OCI-LY3 (cell line): ENCODE measurements around the gene GFPT2.

ENCODE experiments used
- CTCF ChIP-seq: fragments of 200-600, 300-600 bp; sonication (generic); IDR thresholded peaks from 2 replicates; pipeline ENCODE4 v1.5.1; 2014; ENCODE audit warnings: antibody characterized with exemption, low read length, low read depth
- EZH2phosphoT487 ChIP-seq: fragments of 200-600 bp; shearing (Covaris generic); IDR thresholded peaks from 2 replicates; pipeline ENCODE4 v1.6.1; 2018; ENCODE audit warnings: antibody characterized with exemption, mixed run types, low read depth

- no peak for TF ChIP-seq CTCF
- TF ChIP-seq EZH2phosphoT487 = no peak
Observed at GRCh38 chr5:180323941-180324600, 29.1 kb downstream of the GFPT2 start.
